ENCODE data around the gene CCDC69.

CCDC69 gene

GRCh38 chr5:151164687-151165392 lies 59.1 kb downstream of the CCDC69 start:
- peak; percentile 76 for DNase-seq (ENCODE audit: low spot score)

- DNase-seq (ENCODE audit: low spot score) = no peak
Observed at GRCh38 chr5:151162776-151163175, 61.1 kb downstream of the CCDC69 start.

- DNase-seq (ENCODE audit: low spot score) = no peak
Observed at GRCh38 chr5:151159649-151160373, 64.1 kb downstream of the CCDC69 start.

- no peak for DNase-seq (ENCODE audit: low spot score)
Observed at GRCh38 chr5:151158287-151158661, 65.6 kb downstream of the CCDC69 start.

GRCh38 chr5:151157426-151158286 lies 66.2 kb downstream of the CCDC69 start, which contains the start of gene ANXA6:
Gene ANXA6, minus strand, starts transcription at chr5:151157779. Its CDS starts 9,878 bp downstream, at chr5:151147901.
- peak; percentile 82 for DNase-seq (ENCODE audit: low spot score)

GRCh38 chr5:151156507-151157420 lies 67.1 kb downstream of the CCDC69 start:
- no peak for DNase-seq (ENCODE audit: low spot score)

GRCh38 chr5:151155775-151156506 lies 68.0 kb downstream of the CCDC69 start:
- peak; percentile 44 for DNase-seq (ENCODE audit: low spot score)

GRCh38 chr5:151154931-151155774 lies 68.7 kb downstream of the CCDC69 start:
- peak; percentile 47 for DNase-seq (ENCODE audit: low spot score)

GRCh38 chr5:151153766-151154272 lies 70.1 kb downstream of the CCDC69 start:
- no peak for DNase-seq (ENCODE audit: low spot score)

GRCh38 chr5:151153300-151153699 lies 70.6 kb downstream of the CCDC69 start:
- DNase-seq (ENCODE audit: low spot score) = no peak

- DNase-seq (ENCODE audit: low spot score) = no peak
Observed at GRCh38 chr5:151151793-151152192, 72.1 kb downstream of the CCDC69 start.

- DNase-seq (ENCODE audit: low spot score) = no peak
Observed at GRCh38 chr5:151151263-151151660, 72.6 kb downstream of the CCDC69 start.

GRCh38 chr5:151150471-151151262 lies 73.2 kb downstream of the CCDC69 start:
- DNase-seq (ENCODE audit: low spot score) = peak; percentile 51

- DNase-seq (ENCODE audit: low spot score) = no peak
Observed at GRCh38 chr5:151148583-151148982, 75.3 kb downstream of the CCDC69 start.

- DNase-seq (ENCODE audit: low spot score) = no peak
Observed at GRCh38 chr5:151147033-151147432, 76.9 kb downstream of the CCDC69 start.

GRCh38 chr5:151146061-151146460 lies 77.8 kb downstream of the CCDC69 start:
- no peak for DNase-seq (ENCODE audit: low spot score)

- no peak for DNase-seq (ENCODE audit: low spot score)
Observed at GRCh38 chr5:151144922-151145321, 79.0 kb downstream of the CCDC69 start.

GRCh38 chr5:151144275-151144674 lies 79.6 kb downstream of the CCDC69 start:
- no peak for DNase-seq (ENCODE audit: low spot score)

- DNase-seq (ENCODE audit: low spot score) = no peak
Observed at GRCh38 chr5:151143645-151144044, 80.2 kb downstream of the CCDC69 start.
